Measurements from ENCODE around the gene CFAP74.
A peak's percentile ranks its signal among the peaks of the same experiment; 100 is the strongest.

The CFAP74 gene

GRCh38 chr1:2003541-2004131 lies at the start of gene CFAP74:
Gene CFAP74 (minus strand): TSS chr1:2003786. CDS start chr1:1990956, 12,830 bp downstream.
- no peak for DNase-seq (ENCODE audit: low read depth in 1 of 2, low spot score in 1 of 2)

- DNase-seq (ENCODE audit: low read depth in 1 of 2, low spot score in 1 of 2) = no peak
These were observed 49.6 kb upstream of the CFAP74 start for GRCh38 chr1:2053217-2053616.

GRCh38 chr1:2052756-2053155 lies 49.2 kb upstream of the CFAP74 start:
- no peak for DNase-seq (ENCODE audit: low read depth in 1 of 2, low spot score in 1 of 2)

GRCh38 chr1:2052054-2052679 lies 48.6 kb upstream of the CFAP74 start:
- DNase-seq (ENCODE audit: low read depth in 1 of 2, low spot score in 1 of 2) = no peak

GRCh38 chr1:2050793-2051682 lies 47.5 kb upstream of the CFAP74 start:
- no peak for DNase-seq (ENCODE audit: low read depth in 1 of 2, low spot score in 1 of 2)

GRCh38 chr1:2050461-2050792 lies 46.8 kb upstream of the CFAP74 start:
- DNase-seq (ENCODE audit: low read depth in 1 of 2, low spot score in 1 of 2) = no peak

GRCh38 chr1:2049718-2050431 lies 46.3 kb upstream of the CFAP74 start, which contains the start of gene PRKCZ:
Gene PRKCZ (plus strand): TSS chr1:2050411. CDS start chr1:2050631, 220 bp downstream.
- peak; percentile 87 for DNase-seq (ENCODE audit: low read depth in 1 of 2, low spot score in 1 of 2)

GRCh38 chr1:2049225-2049717 lies 45.7 kb upstream of the CFAP74 start:
- DNase-seq (ENCODE audit: low read depth in 1 of 2, low spot score in 1 of 2) = no peak

- DNase-seq (ENCODE audit: low read depth in 1 of 2, low spot score in 1 of 2) = no peak
These were observed 44.5 kb upstream of the CFAP74 start for GRCh38 chr1:2047749-2048729.

- no peak for DNase-seq (ENCODE audit: low read depth in 1 of 2, low spot score in 1 of 2)
These were observed 43.6 kb upstream of the CFAP74 start for GRCh38 chr1:2046953-2047748.

- DNase-seq (ENCODE audit: low read depth in 1 of 2, low spot score in 1 of 2) = no peak
These were observed 42.8 kb upstream of the CFAP74 start for GRCh38 chr1:2046174-2046917.

GRCh38 chr1:2045468-2046173 lies 42.0 kb upstream of the CFAP74 start:
- no peak for DNase-seq (ENCODE audit: low read depth in 1 of 2, low spot score in 1 of 2)

GRCh38 chr1:2044510-2045319 lies 41.1 kb upstream of the CFAP74 start:
- peak; percentile 66 to 76 for DNase-seq (ENCODE audit: low read depth in 1 of 2, low spot score in 1 of 2)

GRCh38 chr1:2043886-2044285 lies 40.3 kb upstream of the CFAP74 start:
- no peak for DNase-seq (ENCODE audit: low read depth in 1 of 2, low spot score in 1 of 2)

- DNase-seq (ENCODE audit: low read depth in 1 of 2, low spot score in 1 of 2) = no peak
These were observed 39.5 kb upstream of the CFAP74 start for GRCh38 chr1:2042830-2043773.

GRCh38 chr1:2041887-2042286 lies 38.3 kb upstream of the CFAP74 start:
- DNase-seq (ENCODE audit: low read depth in 1 of 2, low spot score in 1 of 2) = no peak
